Spinal cord (tissue), 10 donors: ENCODE data around the gene RPS10. TPM values are rescaled to one million over a fixed set of nuclear protein-coding genes. Genes with fewer than 3 reads are reported as not detected.
"Not testable (repeated sequence)": the region's sequence is repeated elsewhere in the genome, so short reads cannot be mapped to it uniquely, and the experiment has no call there.

ENCODE experiments used
- DNase-seq, 6 donors: peaks; one replicate each; pipeline versions ENCODE4 v3.0.0 to v3.0.0-alpha.2; 2013 to 2015; ENCODE audit warnings: low spot score in 6 of 6, low read depth in 4 of 6
- H3K27ac ChIP-seq: one replicate; pipeline ENCODE4 v1.5.1; 2013; ENCODE audit warnings: low read depth, low read length, control low read depth
- H3K27me3 ChIP-seq: one replicate; pipeline ENCODE4 v1.6.1; 2013; ENCODE audit warnings: low read length; ENCODE audit not compliant: control insufficient read depth, insufficient read depth
- H3K36me3 ChIP-seq: one replicate; pipeline ENCODE4 v1.6.1; 2013; ENCODE audit warnings: low read length; ENCODE audit not compliant: control insufficient read depth, insufficient read depth
- H3K4me1 ChIP-seq: one replicate; pipeline ENCODE4 v1.6.1; 2013; ENCODE audit warnings: low read length; ENCODE audit not compliant: control insufficient read depth, insufficient read depth
- H3K4me3 ChIP-seq: one replicate; pipeline ENCODE4 v1.5.1; 2013; ENCODE audit warnings: low read depth, low read length, control low read depth
- H3K9me3 ChIP-seq: one replicate; pipeline ENCODE4 v1.6.1; 2013; ENCODE audit warnings: low read length; ENCODE audit not compliant: control insufficient read depth, insufficient read depth
- WGBS: methylation state at CpG from one replicate; pipeline ENCODE4 v1.1.5; 2013; ENCODE audit warnings: missing lambda C conversion rate; ENCODE audit not compliant: insufficient coverage; 5-methylcytosine and 5-hydroxymethylcytosine counted together
- polyA plus RNA-seq, 2 donors: library from polyadenylated mRNA; unstranded; fragments of 120-200 nt; gene quantifications; one replicate each; pipeline ENCODE4 v1.2.1, GENCODE V29; 2013; ENCODE audit not compliant: insufficient read length in 2 of 2
- total RNA-seq, 2 donors: library from RNA; depleted of rRNA in 1 of 2; stranded (reverse); fragments of 120-200 nt in 1 of 2; fragments of >200 nt in 1 of 2; gene quantifications; one replicate each; pipeline versions ENCODE4 v1.2.3 to v1.2.4, GENCODE V29; 2013 to 2014
- donor health status: healthy.

The RPS10 gene
- total and polyA plus RNA-seq, 4 donors: 803 to 2,031 (median 844) TPM

GRCh38 chr6:34377571-34377970 is 48.3 kb downstream of the RPS10 start:
- H3K27me3 ChIP-seq, H3K4me1 ChIP-seq, H3K4me3 ChIP-seq, H3K9me3 ChIP-seq, H3K27ac ChIP-seq, H3K36me3 ChIP-seq, DNase-seq: not testable (repeated sequence)
- WGBS: 88% methylated on average over 2 of the region's 5 CpGs

- no peak overlapping the region for H3K4me3 ChIP-seq
These were observed 50.0 kb downstream of the RPS10 start for GRCh38 chr6:34375833-34376232.

GRCh38 chr6:34374508-34374907 is 51.4 kb downstream of the RPS10 start:
- Histone ChIP-seq H3K36me3 (no peaks in the 10 kb centered on the region), H3K27me3 (no peaks in the 10 kb centered on the region), H3K4me1 (no peaks in the 10 kb centered on the region), H3K27ac (peak overlapping the region; percentile 4), H3K4me3 (no peak overlapping the region), H3K9me3 (no peaks in the 10 kb centered on the region)
- WGBS: 46% methylated on average over 4 of the region's 4 CpGs
- no peak for DNase-seq

More at GRCh38 chr6:34375833-34376232, 50.0 kb downstream of the RPS10 start:
- Histone ChIP-seq H3K27ac (no peak overlapping the region), H3K9me3 (no peaks in the 10 kb centered on the region), H3K27me3 (no peaks in the 10 kb centered on the region), H3K4me1 (no peaks in the 10 kb centered on the region), H3K36me3 (peaks cover 3% of the 10 kb centered on the region)
- 93% methylated on average over 5 of the region's 5 CpGs for WGBS
- DNase-seq: no peak

- H3K9me3 ChIP-seq: no peaks in the 10 kb centered on the region
- H3K4me1 ChIP-seq: no peaks in the 10 kb centered on the region
- no peak overlapping the region for H3K4me3 ChIP-seq
- 20% methylated on average over 1 of the region's 3 CpGs for WGBS
- no peaks in the 10 kb centered on the region for H3K27me3 ChIP-seq
- no peak for DNase-seq
- no peaks in the 10 kb centered on the region for H3K36me3 ChIP-seq
- peak overlapping the region; percentile 4 for H3K27ac ChIP-seq
These were observed 51.8 kb downstream of the RPS10 start for GRCh38 chr6:34374069-34374468.

GRCh38 chr6:34373511-34373910 is 52.4 kb downstream of the RPS10 start:
- DNase-seq: no peak
- WGBS: 100% methylated on average over 1 of the region's 5 CpGs
- Histone ChIP-seq H3K4me3 (no peak overlapping the region), H3K9me3 (no peaks in the 10 kb centered on the region), H3K4me1 (no peaks in the 10 kb centered on the region), H3K36me3 (peaks cover 3% of the 10 kb centered on the region), H3K27me3 (no peaks in the 10 kb centered on the region), H3K27ac (no peak overlapping the region)

- not testable (repeated sequence) for H3K27me3 ChIP-seq, H3K4me3 ChIP-seq, H3K36me3 ChIP-seq, H3K9me3 ChIP-seq, H3K27ac ChIP-seq, H3K4me1 ChIP-seq, DNase-seq
- WGBS: no CpG with 5 or more reads among the region's 5 CpGs
These were observed 54.0 kb downstream of the RPS10 start for GRCh38 chr6:34371865-34372264.

- WGBS: 100% methylated on average over 2 of the region's 5 CpGs
- Histone ChIP-seq H3K27ac (no peak overlapping the region), H3K9me3 (no peaks in the 10 kb centered on the region), H3K4me1 (no peaks in the 10 kb centered on the region), H3K36me3 (peaks cover 4% of the 10 kb centered on the region), H3K4me3 (no peak overlapping the region), H3K27me3 (no peaks in the 10 kb centered on the region)
- no peak for DNase-seq
These were observed 55.5 kb downstream of the RPS10 start for GRCh38 chr6:34370361-34370760.

- no peak overlapping the region for H3K4me3 ChIP-seq
- no peak overlapping the region for H3K27ac ChIP-seq
- 100% methylated on average over 1 of the region's 4 CpGs for WGBS
These were observed 56.5 kb downstream of the RPS10 start for GRCh38 chr6:34369385-34369784.

More at GRCh38 chr6:34369385-34369784, 56.5 kb downstream of the RPS10 start:
- no peaks in the 10 kb centered on the region for H3K27me3 ChIP-seq
- no peaks in the 10 kb centered on the region for H3K9me3 ChIP-seq
- no peak for DNase-seq
- H3K36me3 ChIP-seq: peaks cover 4% of the 10 kb centered on the region
- H3K4me1 ChIP-seq: no peaks in the 10 kb centered on the region

Other genes with a start within 250 kb of the RPS10 start
- gene HMGA1, start 189.2 kb downstream of the RPS10 start, total RNA-seq: 10 to 100 TPM; 14.5 to 35.9 TPM
- 100 to 1,000 TPM; 149 to 152 TPM for gene HMGA1, start 189.2 kb downstream of the RPS10 start, polyA plus RNA-seq
- 10 to 100 TPM; 14.9 to 42.6 TPM for gene SMIM29, start 177.1 kb downstream of the RPS10 start, total RNA-seq
- gene SMIM29, start 177.1 kb downstream of the RPS10 start, polyA plus RNA-seq: 10 to 100 TPM; 66.0 to 68.0 TPM
- 100 to 1,000 TPM in 1 of 2 donors, 10 to 100 TPM in 1; 74.1 to 106 TPM for gene NUDT3, start 33.4 kb downstream of the RPS10 start, total RNA-seq
- gene NUDT3, start 33.4 kb downstream of the RPS10 start, polyA plus RNA-seq: 10 to 100 TPM; 43.8 to 45.6 TPM
- 10 to 100 TPM in 1 of 2 donors, 1 to 10 TPM in 1; 5.8 to 16.6 TPM for gene PACSIN1, start 40.0 kb upstream of the RPS10 start, total RNA-seq
- 10 to 100 TPM; 34.7 to 34.8 TPM for gene PACSIN1, start 40.0 kb upstream of the RPS10 start, polyA plus RNA-seq
- gene SPDEF, start 130.3 kb upstream of the RPS10 start, total RNA-seq: under 1 TPM; 0.17 to 0.20 TPM
- under 1 TPM; 0.22 to 0.36 TPM for gene SPDEF, start 130.3 kb upstream of the RPS10 start, polyA plus RNA-seq